GM20000 (cell line): Measurements from ENCODE around the gene LCOR.

ENCODE experiments used
- DNase-seq: peaks from one replicate; pipeline ENCODE4 v3.0.0; 2012; ENCODE audit warnings: low spot score
- CTCF ChIP-seq: IDR thresholded peaks from 2 replicates; pipeline ENCODE4 v1.5.1; 2012; ENCODE audit warnings: mild to moderate bottlenecking, control low read depth; ENCODE audit errors: extremely low read depth, missing control alignments

LCOR gene

GRCh38 chr10:97022616-97023015 lies 190.5 kb downstream of the LCOR start:
- no peak for TF ChIP-seq CTCF
- no peak for DNase-seq

GRCh38 chr10:97023401-97024167 lies 191.5 kb downstream of the LCOR start:
- DNase-seq = no peak
- TF ChIP-seq CTCF = no peak

GRCh38 chr10:97024168-97025073 lies 192.3 kb downstream of the LCOR start:
- peak; percentile 52 for DNase-seq
- TF ChIP-seq CTCF = no peak

GRCh38 chr10:97025613-97026242 lies 193.6 kb downstream of the LCOR start:
- TF ChIP-seq CTCF = peak; percentile 47
- peak; percentile 73 for DNase-seq

- no peak for DNase-seq
- no peak for TF ChIP-seq CTCF
Measured at GRCh38 chr10:97028126-97028831, 196.2 kb downstream of the LCOR start.

GRCh38 chr10:97028832-97029178 lies 196.7 kb downstream of the LCOR start:
- no peak for TF ChIP-seq CTCF
- no peak for DNase-seq
